Measurements from ENCODE around the gene PLLP.

DNA sequence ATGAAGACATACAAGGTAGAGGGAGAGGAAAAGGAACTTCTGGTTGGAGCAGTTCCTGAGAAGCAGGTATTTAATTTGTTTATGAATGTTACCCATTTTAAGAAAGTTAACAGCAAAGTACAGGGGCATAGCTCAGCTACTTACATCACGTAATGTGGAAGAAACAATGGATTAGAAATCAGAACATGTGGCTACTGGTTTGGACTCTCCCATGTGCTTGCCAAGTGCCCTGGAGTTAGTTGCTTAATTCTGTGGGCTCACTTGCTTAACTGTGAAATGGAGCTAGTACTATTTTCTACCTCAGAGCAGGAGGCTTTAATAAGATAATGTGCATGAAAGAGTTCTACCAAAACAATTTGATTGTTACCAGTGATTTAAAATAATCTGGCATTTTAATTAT is 71.0 kb downstream of the PLLP start:
- TF ChIP-seq, protein P1, sequence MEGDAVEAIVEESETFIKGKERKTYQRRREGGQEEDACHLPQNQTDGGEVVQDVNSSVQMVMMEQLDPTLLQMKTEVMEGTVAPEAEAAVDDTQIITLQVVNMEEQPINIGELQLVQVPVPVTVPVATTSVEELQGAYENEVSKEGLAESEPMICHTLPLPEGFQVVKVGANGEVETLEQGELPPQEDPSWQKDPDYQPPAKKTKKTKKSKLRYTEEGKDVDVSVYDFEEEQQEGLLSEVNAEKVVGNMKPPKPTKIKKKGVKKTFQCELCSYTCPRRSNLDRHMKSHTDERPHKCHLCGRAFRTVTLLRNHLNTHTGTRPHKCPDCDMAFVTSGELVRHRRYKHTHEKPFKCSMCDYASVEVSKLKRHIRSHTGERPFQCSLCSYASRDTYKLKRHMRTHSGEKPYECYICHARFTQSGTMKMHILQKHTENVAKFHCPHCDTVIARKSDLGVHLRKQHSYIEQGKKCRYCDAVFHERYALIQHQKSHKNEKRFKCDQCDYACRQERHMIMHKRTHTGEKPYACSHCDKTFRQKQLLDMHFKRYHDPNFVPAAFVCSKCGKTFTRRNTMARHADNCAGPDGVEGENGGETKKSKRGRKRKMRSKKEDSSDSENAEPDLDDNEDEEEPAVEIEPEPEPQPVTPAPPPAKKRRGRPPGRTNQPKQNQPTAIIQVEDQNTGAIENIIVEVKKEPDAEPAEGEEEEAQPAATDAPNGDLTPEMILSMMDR (IDR thresholded peaks at IDR 0.05 in 2 of 3, conservative IDR thresholded peaks at IDR 0.05 in 1 of 3; ENCODE audit: insufficient read depth in 2 of 3, low read depth in 1 of 3, low read length in 3 of 3), result no peak
- TF ChIP-seq ZNF212 (CRISPR knock-in tag; IDR thresholded peaks at IDR 0.05) (no peak), STAG1 (CRISPR knock-in tag; IDR thresholded peaks at IDR 0.05; ENCODE audit: borderline replicate concordance) (no peak), ZC3H4 (CRISPR knock-in tag; IDR thresholded peaks at IDR 0.05; ENCODE audit: borderline replicate concordance) (no peak), ZNF324 (CRISPR knock-in tag; IDR thresholded peaks at IDR 0.05) (no peak), RCOR1 (IDR thresholded peaks at IDR 0.05; ENCODE audit: borderline replicate concordance in 1 of 2, low read depth in 2 of 2, low read length in 2 of 2) (no peak), CHD2 (IDR thresholded peaks at IDR 0.05; ENCODE audit: low read depth, low read length) (no peak)

All from K562 (cell line).